Activated CD8-positive, alpha-beta memory T cell treated with anti-CD3 and anti-CD28 coated beads for 36 hours (primary cell): ENCODE results near the gene SCTR. TPM values are rescaled to one million over a fixed set of nuclear protein-coding genes. Genes with fewer than 3 reads are reported as not detected.

ENCODE experiments used
- CTCF ChIA-PET: fragments of 350-600 bp; sonication (Branson Sonifier 250); formaldehyde crosslinking; loops from one replicate; lab custom pipeline; 2021; ENCODE audit warnings: antibody characterized with exemption; lab: Charles Lee
- POLR2A ChIA-PET: fragments of 350-600 bp; sonication (Branson Sonifier 250); formaldehyde crosslinking; loops from one replicate; lab custom pipeline; 2021; ENCODE audit warnings: antibody characterized with exemption; lab: Charles Lee
- total RNA-seq, 2 experiments: library from RNA; stranded (reverse); gene quantifications; one replicate each; pipeline ENCODE4 v1.2.3, GENCODE V29; 2021

SCTR gene
- not detected for total RNA-seq

- POLR2A ChIA-PET = no interaction called here
Measured at GRCh38 chr2:119523952-119524694, at the start of gene SCTR. Gene SCTR (minus strand): TSS chr2:119524483. CDS start chr2:119524226, 257 bp downstream.

GRCh38 chr2:119567292-119567691 is 43.0 kb upstream of the SCTR start:
- ChIA-PET CTCF (no interaction called here), POLR2A (no interaction called here)

More at GRCh38 chr2:119523952-119524694, at the start of gene SCTR:
- CTCF ChIA-PET = no interaction called here

GRCh38 chr2:119565481-119565880 is 41.2 kb upstream of the SCTR start:
- CTCF ChIA-PET = no interaction called here
- POLR2A ChIA-PET = no interaction called here

GRCh38 chr2:119553687-119554344 is 29.5 kb upstream of the SCTR start:
- ChIA-PET POLR2A (no interaction called here), CTCF (no interaction called here)

- CTCF ChIA-PET = no interaction called here
Measured at GRCh38 chr2:119552902-119553301, 28.6 kb upstream of the SCTR start.

GRCh38 chr2:119550856-119551255 is 26.6 kb upstream of the SCTR start:
- ChIA-PET CTCF (no interaction called here), POLR2A (no interaction called here)

More at GRCh38 chr2:119552902-119553301, 28.6 kb upstream of the SCTR start:
- POLR2A ChIA-PET = no interaction called here

- POLR2A ChIA-PET = no interaction called here
- CTCF ChIA-PET = no interaction called here
Measured at GRCh38 chr2:119550346-119550745, 26.1 kb upstream of the SCTR start.

- ChIA-PET POLR2A (no interaction called here), CTCF (no interaction called here)
Measured at GRCh38 chr2:119549241-119549640, 25.0 kb upstream of the SCTR start.

GRCh38 chr2:119548516-119549120 is 24.3 kb upstream of the SCTR start:
- ChIA-PET POLR2A (no interaction called here), CTCF (no interaction called here)

- POLR2A ChIA-PET = no interaction called here
- CTCF ChIA-PET = no interaction called here
Measured at GRCh38 chr2:119546447-119546767, 22.1 kb upstream of the SCTR start.

- POLR2A ChIA-PET = no interaction called here
- CTCF ChIA-PET = no interaction called here
Measured at GRCh38 chr2:119545754-119546446, 21.6 kb upstream of the SCTR start.

GRCh38 chr2:119544939-119545475 is 20.7 kb upstream of the SCTR start:
- ChIA-PET POLR2A (no interaction called here), CTCF (no interaction called here)

GRCh38 chr2:119544075-119544938 is 20.0 kb upstream of the SCTR start, which contains the start of gene CFAP221:
Gene CFAP221 (plus strand): TSS chr2:119544449. CDS start chr2:119546132, 1,683 bp downstream.
- ChIA-PET POLR2A (no interaction called here), CTCF (no interaction called here)

GRCh38 chr2:119541476-119541875 is 17.2 kb upstream of the SCTR start:
- ChIA-PET POLR2A (no interaction called here), CTCF (no interaction called here)

- CTCF ChIA-PET = no interaction called here
- POLR2A ChIA-PET = no interaction called here
Measured at GRCh38 chr2:119537792-119538191, 13.5 kb upstream of the SCTR start.

- POLR2A ChIA-PET = no interaction called here
- CTCF ChIA-PET = no interaction called here
Measured at GRCh38 chr2:119536707-119537106, 12.4 kb upstream of the SCTR start.

GRCh38 chr2:119536211-119536610 is 11.9 kb upstream of the SCTR start:
- POLR2A ChIA-PET = no interaction called here
- CTCF ChIA-PET = no interaction called here

- ChIA-PET POLR2A (no interaction called here), CTCF (no interaction called here)
Measured at GRCh38 chr2:119533560-119533959, 9.3 kb upstream of the SCTR start.

GRCh38 chr2:119531292-119531691 is 7.0 kb upstream of the SCTR start:
- ChIA-PET POLR2A (no interaction called here), CTCF (no interaction called here)
